Body of pancreas (tissue), 4 donors: Measurements from ENCODE around the gene STK32B. TPM values are rescaled to one million over a fixed set of nuclear protein-coding genes. Genes with fewer than 3 reads are reported as not detected.
"Not testable (repeated sequence)": the region's sequence is repeated elsewhere in the genome, so short reads cannot be mapped to it uniquely, and the experiment has no call there.

Source experiments
- ATAC-seq: fragments of 150-250 bp; one replicate; pipeline ENCODE4 v1.9.1; 2016
- DNase-seq, 4 donors: peaks; one replicate each; pipeline ENCODE4 v3.0.0-alpha.2; 2019
- H3K27ac ChIP-seq, 4 donors: fragments of 200-600 bp; sonication (generic); 1 replicate in 3 of 4; 2 replicates in 1 of 4; pipeline versions ENCODE4 v1.5.1 to v1.6.1; 2016 to 2019; ENCODE audit warnings: mild to moderate bottlenecking in 1 of 4, mixed read lengths in 1 of 4, moderate library complexity in 1 of 4
- H3K27me3 ChIP-seq, 2 donors: fragments of 200-600 bp; sonication (generic); one replicate each; pipeline ENCODE4 v1.6.0; 2016; ENCODE audit warnings: mild to moderate bottlenecking in 1 of 2
- H3K36me3 ChIP-seq, 2 donors: fragments of 200-600 bp; sonication (generic); replicated peaks in 1 of 2; 2 replicates each; pipeline ENCODE4 v1.5.1; 2016; ENCODE audit warnings: low read depth in 2 of 2; ENCODE audit not compliant: insufficient read depth in 1 of 2
- H3K4me1 ChIP-seq: fragments of 200-600 bp; sonication (generic); one replicate; pipeline ENCODE4 v1.6.0; 2016
- H3K4me3 ChIP-seq, 2 donors: fragments of 200-600 bp; sonication (generic); 1 replicate in 1 of 2; 2 replicates in 1 of 2; pipeline ENCODE4 v1.5.1; 2016 to 2019
- H3K9me3 ChIP-seq, 3 donors: fragments of 200-600 bp; sonication (generic); 1 replicate in 2 of 3; 2 replicates in 1 of 3; pipeline ENCODE4 v1.5.1; 2016
- CTCF ChIP-seq, 7 experiments: fragments of 450-650 bp in 4 of 7; fragments of 200-600 bp in 3 of 7; sonication (generic) in 3 of 7; IDR thresholded peaks; one replicate each; pipeline ENCODE4 v1.5.1; 2016 to 2019; ENCODE audit warnings: antibody characterized with exemption in 7 of 7
- POLR2A ChIP-seq, 3 donors: fragments of 450-650 bp; IDR thresholded peaks; one replicate each; pipeline ENCODE4 v1.6.1; 2016; ENCODE audit warnings: antibody characterized with exemption in 3 of 3, mild to moderate bottlenecking in 2 of 3
- whole genome bisulfite sequencing, 2 donors: methylation state at CpG; one replicate each; pipeline ENCODE4 v1.1.5; 2017; 5-methylcytosine and 5-hydroxymethylcytosine counted together
- intact Hi-C: fragments of 100-400 bp; cut with DNase I; formaldehyde crosslinking; loops from one replicate; pipeline ENCODE4 v1.15.1; 2023
- total RNA-seq, 2 donors: library from RNA; depleted of rRNA; stranded (reverse); fragments of >200 nt; gene quantifications; one replicate each; pipeline ENCODE4 v1.1.0, GENCODE V29; 2016

The STK32B gene
- total RNA-seq, 2 donors from 2014 or later = 1.3 to 4.9 TPM

GRCh38 chr4:5276475-5277075, 225.3 kb downstream of the STK32B start:
- 70 to 80% methylated on average over 11 of the region's 11 CpGs for WGBS, 2 donors
- no peak overlapping the region for H3K27ac ChIP-seq
- no peaks in the 10 kb centered on the region for H3K36me3 ChIP-seq
- H3K4me3 ChIP-seq = no peak overlapping the region
- TF ChIP-seq POLR2A (IDR thresholded peaks at IDR 0.05) = no peak
- TF ChIP-seq CTCF (IDR thresholded peaks at IDR 0.05) = no peak
- H3K4me1 ChIP-seq = no peaks in the 10 kb centered on the region
- no peaks in the 10 kb centered on the region for H3K27me3 ChIP-seq
- H3K9me3 ChIP-seq = no peaks in the 10 kb centered on the region
- no peak for ATAC-seq
- no peak for DNase-seq
- intact Hi-C loops = no loop called here

DNA sequence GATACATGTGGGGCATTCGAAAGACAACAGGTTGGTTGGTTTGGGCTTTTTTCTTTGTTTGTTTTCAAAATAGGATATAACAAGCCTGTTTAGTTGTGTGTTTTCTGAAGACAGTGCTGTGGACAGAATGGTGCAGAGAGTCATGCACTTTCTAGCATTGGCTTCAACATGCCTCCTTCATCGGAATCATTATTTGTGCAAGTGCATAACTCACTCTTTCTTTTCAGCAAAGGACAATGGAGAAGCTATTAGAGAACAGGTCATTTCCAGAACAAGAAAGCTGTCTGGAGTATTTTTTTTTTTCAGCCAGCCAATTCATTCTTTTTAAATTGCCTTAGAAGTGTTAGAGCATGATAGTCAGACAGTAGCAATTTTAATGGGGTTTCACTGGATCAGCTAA, 225.8 kb downstream of the STK32B start:
- intact Hi-C loops = no loop called here
- ATAC-seq (no peak), DNase-seq (no peak)
- H3K9me3 ChIP-seq = no peaks in the 10 kb centered on the region
- WGBS, 2 donors = 59 to 72% methylated on average over 2 of the region's 2 CpGs
- H3K27me3 ChIP-seq = no peaks in the 10 kb centered on the region
- H3K4me1 ChIP-seq = no peaks in the 10 kb centered on the region
- no peak overlapping the region for H3K27ac ChIP-seq
- no peak overlapping the region for H3K4me3 ChIP-seq
- no peak for TF ChIP-seq POLR2A (IDR thresholded peaks at IDR 0.05)
- TF ChIP-seq CTCF (IDR thresholded peaks at IDR 0.05) = no peak
- no peaks in the 10 kb centered on the region for H3K36me3 ChIP-seq

DNA sequence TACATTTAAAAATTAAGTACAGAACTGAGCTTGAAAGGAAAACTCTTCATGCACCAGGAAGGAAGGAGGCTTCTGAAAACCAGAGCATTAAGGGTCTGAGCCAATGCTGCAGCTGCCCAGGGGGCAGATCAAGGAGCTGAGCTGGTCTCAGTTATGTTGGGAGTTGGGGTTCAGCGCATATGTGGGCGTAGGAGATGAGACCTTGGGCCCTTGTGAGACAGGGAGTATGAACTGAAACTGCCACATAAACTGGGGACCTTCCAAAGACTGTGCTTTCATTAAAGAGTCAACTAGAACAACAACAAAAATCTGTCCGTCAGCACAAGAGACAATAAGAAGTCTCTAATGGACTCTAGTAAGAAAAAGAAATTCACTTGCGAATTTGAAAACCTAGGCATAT, 226.9 kb downstream of the STK32B start:
- no peak for DNase-seq
- no peaks in the 10 kb centered on the region for H3K27me3 ChIP-seq
- no peaks in the 10 kb centered on the region for H3K4me1 ChIP-seq
- TF ChIP-seq POLR2A (IDR thresholded peaks at IDR 0.05) = no peak
- no peak for TF ChIP-seq CTCF (IDR thresholded peaks at IDR 0.05)
- ATAC-seq = no peak
- no peak overlapping the region for H3K27ac ChIP-seq
- H3K36me3 ChIP-seq = no peaks in the 10 kb centered on the region
- WGBS, 2 donors = 80 to 84% methylated on average over 4 of the region's 4 CpGs
- no peak overlapping the region for H3K4me3 ChIP-seq
- no peaks in the 10 kb centered on the region for H3K9me3 ChIP-seq
- intact Hi-C loops = no loop called here

DNA sequence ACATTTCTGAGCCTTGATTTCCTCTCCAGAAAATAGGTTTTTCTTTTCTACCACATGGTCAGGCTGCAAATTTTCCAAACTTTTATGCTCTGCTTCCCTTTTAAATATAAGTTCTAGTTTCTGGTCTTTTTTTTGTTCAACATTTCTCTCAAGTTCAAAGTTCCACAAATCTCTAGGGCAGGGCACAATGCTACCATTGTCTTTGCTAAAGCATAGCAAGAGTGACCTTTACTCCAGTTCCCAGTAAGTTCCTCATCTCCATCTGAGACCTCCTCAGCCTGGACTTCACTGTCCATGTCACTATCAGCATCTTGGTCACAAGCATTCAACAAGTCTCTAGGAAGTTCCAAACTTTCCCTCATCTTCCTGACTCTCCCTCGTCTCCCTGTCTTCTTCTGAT, 228.8 kb downstream of the STK32B start:
- ATAC-seq, H3K9me3 ChIP-seq, H3K4me3 ChIP-seq, H3K27me3 ChIP-seq, H3K4me1 ChIP-seq, H3K36me3 ChIP-seq, H3K27ac ChIP-seq, intact Hi-C loops, DNase-seq: not testable (repeated sequence)
- WGBS, 2 donors = 41 to 50% methylated on average over 1 of the region's 1 CpG

DNA sequence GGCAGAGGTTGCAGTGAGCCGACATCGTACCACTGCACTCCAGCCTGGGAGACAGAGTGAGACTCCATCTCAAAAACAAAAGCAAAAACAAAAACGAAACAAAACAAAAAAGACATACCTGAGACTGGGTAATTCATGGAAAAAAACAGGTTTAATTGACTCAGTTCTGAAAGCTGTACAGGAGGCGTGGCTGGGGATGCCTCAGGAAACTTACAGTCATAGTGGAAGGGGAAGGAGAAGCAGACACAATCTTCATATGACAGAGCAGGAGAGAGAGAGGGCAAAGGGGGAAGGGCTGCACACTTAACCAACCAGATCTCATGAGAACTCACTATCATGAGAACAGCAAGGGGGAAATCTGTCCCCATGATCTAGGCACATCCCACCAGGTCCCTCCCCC, 229.5 kb downstream of the STK32B start:
- 65 to 68% methylated on average over 4 of the region's 4 CpGs for WGBS, 2 donors
- H3K9me3 ChIP-seq = no peaks in the 10 kb centered on the region
- no peak for DNase-seq
- no peak overlapping the region for H3K4me3 ChIP-seq
- no peaks in the 10 kb centered on the region for H3K27me3 ChIP-seq
- no peak for TF ChIP-seq CTCF (IDR thresholded peaks at IDR 0.05)
- no peak for TF ChIP-seq POLR2A (IDR thresholded peaks at IDR 0.05)
- intact Hi-C loops = no loop called here
- no peak for ATAC-seq
- H3K27ac ChIP-seq = no peak overlapping the region
- H3K36me3 ChIP-seq = no peaks in the 10 kb centered on the region
- no peaks in the 10 kb centered on the region for H3K4me1 ChIP-seq
